K562 (cell line): Measurements from ENCODE around the gene TMCO1. TPM values are rescaled to one million over a fixed set of nuclear protein-coding genes. Genes with fewer than 3 reads are reported as not detected.

Source experiments
- CBX3 ChIP-seq, 2 experiments: IDR thresholded peaks; 1 replicate in 1 of 2; 2 replicates in 1 of 2; pipeline ENCODE4 v1.6.1; 2012; ENCODE audit warnings: inconsistent platforms in 2 of 2, low read length in 2 of 2, borderline replicate concordance in 1 of 2, control low read depth in 1 of 2
- CBX8 ChIP-seq: fragments of 200-600 bp; sonication (generic); IDR thresholded peaks from 2 replicates; pipeline ENCODE4 v1.6.1; 2012; ENCODE audit warnings: borderline replicate concordance, mixed run types, low read depth, mild to moderate bottlenecking, moderate library complexity, mixed read lengths, low read length, control low read depth, inconsistent platforms; ENCODE audit not compliant: poor library complexity, severe bottlenecking; ENCODE audit errors: extremely low read depth
- CTBP1 ChIP-seq: fragments of 450-650 bp; IDR thresholded peaks from 2 replicates; pipeline ENCODE4 v1.6.1; 2016; ENCODE audit warnings: borderline replicate concordance
- E2F3 ChIP-seq: fragments of 250-450 bp; sonication (Bioruptor Pico); IDR thresholded peaks from 2 replicates; pipeline ENCODE4 v1.4.0; 2020; ENCODE audit warnings: mild to moderate bottlenecking
- HDAC6 ChIP-seq: IDR thresholded peaks from 2 replicates; pipeline ENCODE4 v1.6.1; 2012; ENCODE audit warnings: low read depth, mild to moderate bottlenecking, control low read depth, inconsistent platforms, low read length, moderate library complexity
- HNRNPUL1 ChIP-seq: fragments of 200-400 bp; formaldehyde crosslinking; IDR thresholded peaks from 2 replicates; pipeline ENCODE4 v1.6.1; 2017; ENCODE audit warnings: low read length
- SMAD1 ChIP-seq: fragments of 150-350 bp; IDR thresholded peaks from 2 replicates; pipeline ENCODE4 v1.6.1; 2014; ENCODE audit warnings: low read length, low read depth; ENCODE audit not compliant: partially characterized antibody
- ZKSCAN1 ChIP-seq: fragments of 150-350 bp; IDR thresholded peaks from 2 replicates; pipeline ENCODE4 v1.6.1; 2016; ENCODE audit warnings: low read depth, low read length
- ZNF354B ChIP-seq: fragments of 250-450 bp; sonication (Bioruptor Pico); IDR thresholded peaks from 2 replicates; pipeline ENCODE4 v1.4.0; 2020
- polyA plus RNA-seq, 8 experiments: library from polyadenylated mRNA; depleted of rRNA in 4 of 8; stranded (reverse) in 5 of 8; unstranded in 3 of 8; fragments of >200 nt; fragmentation: Nextera tagmentation in 2 of 8; fragmentation: Illumina TruSeq in 1 of 8; extraction: Ambion mirVana in 2 of 8; extraction: Trizol in 1 of 8; gene quantifications; 2 replicates each; pipeline versions ENCODE4 v1.2.1 to v1.2.3, GENCODE V29; 2011 to 2014; ENCODE audit warnings: inconsistent platforms in 1 of 8, missing spikeins in 1 of 8
- total RNA-seq, 7 experiments: library from RNA; depleted of rRNA in 6 of 7; stranded (reverse); fragments of >200 nt in 6 of 7; fragmentation: Illumina TruSeq in 2 of 7; extraction: Trizol in 2 of 7; gene quantifications; 2 replicates each; pipeline versions ENCODE4 v1.2.1 to v1.2.3, GENCODE V29; 2011 to 2021; ENCODE audit warnings: low replicate concordance in 1 of 7
- TF ChIP-seq, protein P1 (sequence below), 2 experiments: fragments of 450-650 bp; IDR thresholded peaks; 2 replicates each; pipeline ENCODE4 v1.6.1; 2016
- TF ChIP-seq, protein P2 (sequence below): sonication (generic); IDR thresholded peaks from 2 replicates; pipeline ENCODE4 v1.6.1; 2016
- TF ChIP-seq, protein P3 (sequence below): fragments of 450-650 bp; IDR thresholded peaks from 2 replicates; pipeline ENCODE4 v1.6.1; 2016
- TF ChIP-seq, protein P4 (sequence below), 2 experiments: fragments of 450-650 bp; formaldehyde crosslinking in 1 of 2; IDR thresholded peaks; 2 replicates each; pipeline versions ENCODE4 v1.4.0 to v1.6.1; 2014 to 2020; ENCODE audit warnings: mild to moderate bottlenecking in 2 of 2, borderline replicate concordance in 1 of 2, low read depth in 1 of 2

The TMCO1 gene
- total and polyA plus RNA-seq, 9 of the 15 experiments (the other 6 are each of a cell fraction or from before 2014, with no cell fraction given), result 69.3 to 561 (median 175) TPM

DNA sequence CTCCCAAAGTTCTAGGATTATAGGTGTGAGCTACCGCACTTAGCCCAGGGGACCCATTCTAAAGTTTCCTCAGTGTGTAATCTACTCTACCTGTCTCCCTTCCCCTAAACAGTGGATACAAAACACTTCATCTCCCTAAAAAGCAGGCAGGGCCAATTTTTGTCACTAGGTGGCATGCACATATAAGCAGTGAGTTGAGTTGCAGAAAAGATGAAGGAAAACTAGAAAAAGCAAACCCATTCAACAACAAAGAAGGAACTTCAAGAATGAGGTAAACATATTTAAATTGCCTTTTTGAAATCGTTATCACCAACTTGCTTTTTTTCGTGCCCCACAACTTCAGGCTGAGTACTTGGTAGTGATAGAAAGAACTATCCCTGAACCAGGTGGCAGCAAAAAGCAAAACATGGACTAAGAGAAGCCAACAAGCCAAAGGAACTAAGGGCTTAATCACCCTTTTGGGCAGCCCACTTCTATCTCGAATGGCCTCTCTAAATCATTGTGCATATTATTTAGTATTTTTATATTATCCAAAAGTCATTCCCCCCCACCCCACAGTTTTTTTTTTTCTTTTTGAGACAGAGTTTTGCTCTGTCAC, 50.7 kb downstream of the TMCO1 start (continued):
- TF ChIP-seq, protein P1, sequence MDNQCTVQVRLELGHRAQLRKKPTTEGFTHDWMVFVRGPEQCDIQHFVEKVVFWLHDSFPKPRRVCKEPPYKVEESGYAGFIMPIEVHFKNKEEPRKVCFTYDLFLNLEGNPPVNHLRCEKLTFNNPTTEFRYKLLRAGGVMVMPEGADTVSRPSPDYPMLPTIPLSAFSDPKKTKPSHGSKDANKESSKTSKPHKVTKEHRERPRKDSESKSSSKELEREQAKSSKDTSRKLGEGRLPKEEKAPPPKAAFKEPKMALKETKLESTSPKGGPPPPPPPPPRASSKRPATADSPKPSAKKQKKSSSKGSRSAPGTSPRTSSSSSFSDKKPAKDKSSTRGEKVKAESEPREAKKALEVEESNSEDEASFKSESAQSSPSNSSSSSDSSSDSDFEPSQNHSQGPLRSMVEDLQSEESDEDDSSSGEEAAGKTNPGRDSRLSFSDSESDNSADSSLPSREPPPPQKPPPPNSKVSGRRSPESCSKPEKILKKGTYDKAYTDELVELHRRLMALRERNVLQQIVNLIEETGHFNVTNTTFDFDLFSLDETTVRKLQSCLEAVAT (IDR thresholded peaks at IDR 0.05), result no peak
- TF ChIP-seq CBX3 (IDR thresholded peaks at IDR 0.05; ENCODE audit: borderline replicate concordance in 1 of 2, low read length in 2 of 2), result no peak
- TF ChIP-seq, protein P2, sequence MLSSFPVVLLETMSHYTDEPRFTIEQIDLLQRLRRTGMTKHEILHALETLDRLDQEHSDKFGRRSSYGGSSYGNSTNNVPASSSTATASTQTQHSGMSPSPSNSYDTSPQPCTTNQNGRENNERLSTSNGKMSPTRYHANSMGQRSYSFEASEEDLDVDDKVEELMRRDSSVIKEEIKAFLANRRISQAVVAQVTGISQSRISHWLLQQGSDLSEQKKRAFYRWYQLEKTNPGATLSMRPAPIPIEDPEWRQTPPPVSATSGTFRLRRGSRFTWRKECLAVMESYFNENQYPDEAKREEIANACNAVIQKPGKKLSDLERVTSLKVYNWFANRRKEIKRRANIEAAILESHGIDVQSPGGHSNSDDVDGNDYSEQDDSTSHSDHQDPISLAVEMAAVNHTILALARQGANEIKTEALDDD, result no peak
- no peak for TF ChIP-seq HNRNPUL1
- TF ChIP-seq, protein P3, sequence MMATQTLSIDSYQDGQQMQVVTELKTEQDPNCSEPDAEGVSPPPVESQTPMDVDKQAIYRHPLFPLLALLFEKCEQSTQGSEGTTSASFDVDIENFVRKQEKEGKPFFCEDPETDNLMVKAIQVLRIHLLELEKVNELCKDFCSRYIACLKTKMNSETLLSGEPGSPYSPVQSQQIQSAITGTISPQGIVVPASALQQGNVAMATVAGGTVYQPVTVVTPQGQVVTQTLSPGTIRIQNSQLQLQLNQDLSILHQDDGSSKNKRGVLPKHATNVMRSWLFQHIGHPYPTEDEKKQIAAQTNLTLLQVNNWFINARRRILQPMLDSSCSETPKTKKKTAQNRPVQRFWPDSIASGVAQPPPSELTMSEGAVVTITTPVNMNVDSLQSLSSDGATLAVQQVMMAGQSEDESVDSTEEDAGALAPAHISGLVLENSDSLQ, result no peak
- no peak for TF ChIP-seq ZNF354B
- TF ChIP-seq, protein P4, sequence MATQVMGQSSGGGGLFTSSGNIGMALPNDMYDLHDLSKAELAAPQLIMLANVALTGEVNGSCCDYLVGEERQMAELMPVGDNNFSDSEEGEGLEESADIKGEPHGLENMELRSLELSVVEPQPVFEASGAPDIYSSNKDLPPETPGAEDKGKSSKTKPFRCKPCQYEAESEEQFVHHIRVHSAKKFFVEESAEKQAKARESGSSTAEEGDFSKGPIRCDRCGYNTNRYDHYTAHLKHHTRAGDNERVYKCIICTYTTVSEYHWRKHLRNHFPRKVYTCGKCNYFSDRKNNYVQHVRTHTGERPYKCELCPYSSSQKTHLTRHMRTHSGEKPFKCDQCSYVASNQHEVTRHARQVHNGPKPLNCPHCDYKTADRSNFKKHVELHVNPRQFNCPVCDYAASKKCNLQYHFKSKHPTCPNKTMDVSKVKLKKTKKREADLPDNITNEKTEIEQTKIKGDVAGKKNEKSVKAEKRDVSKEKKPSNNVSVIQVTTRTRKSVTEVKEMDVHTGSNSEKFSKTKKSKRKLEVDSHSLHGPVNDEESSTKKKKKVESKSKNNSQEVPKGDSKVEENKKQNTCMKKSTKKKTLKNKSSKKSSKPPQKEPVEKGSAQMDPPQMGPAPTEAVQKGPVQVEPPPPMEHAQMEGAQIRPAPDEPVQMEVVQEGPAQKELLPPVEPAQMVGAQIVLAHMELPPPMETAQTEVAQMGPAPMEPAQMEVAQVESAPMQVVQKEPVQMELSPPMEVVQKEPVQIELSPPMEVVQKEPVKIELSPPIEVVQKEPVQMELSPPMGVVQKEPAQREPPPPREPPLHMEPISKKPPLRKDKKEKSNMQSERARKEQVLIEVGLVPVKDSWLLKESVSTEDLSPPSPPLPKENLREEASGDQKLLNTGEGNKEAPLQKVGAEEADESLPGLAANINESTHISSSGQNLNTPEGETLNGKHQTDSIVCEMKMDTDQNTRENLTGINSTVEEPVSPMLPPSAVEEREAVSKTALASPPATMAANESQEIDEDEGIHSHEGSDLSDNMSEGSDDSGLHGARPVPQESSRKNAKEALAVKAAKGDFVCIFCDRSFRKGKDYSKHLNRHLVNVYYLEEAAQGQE (IDR thresholded peaks at IDR 0.05; ENCODE audit: borderline replicate concordance), result peak; percentile 93
- TF ChIP-seq, protein P4 (CRISPR knock-in tag; IDR thresholded peaks at IDR 0.05; ENCODE audit: low read depth), result no peak
- TF ChIP-seq SMAD1, result no peak
- no peak for TF ChIP-seq CTBP1
- no peak for TF ChIP-seq ZKSCAN1
- no peak for TF ChIP-seq E2F3 (CRISPR knock-in tag)
- TF ChIP-seq HDAC6, result no peak
- TF ChIP-seq CBX8, result no peak
